Upper lobe of left lung (tissue), 4 donors: ENCODE results near the gene CDH26.

Experiments
- CTCF ChIP-seq, 6 experiments: fragments of 450-650 bp in 4 of 6; fragments of 200-600 bp in 2 of 6; sonication (generic) in 2 of 6; IDR thresholded peaks; one replicate each; pipeline ENCODE4 v1.5.1; 2016 to 2019; ENCODE audit warnings: antibody characterized with exemption in 6 of 6
- POLR2A ChIP-seq, 4 donors: fragments of 450-650 bp; IDR thresholded peaks; one replicate each; pipeline ENCODE4 v1.5.1; 2016 to 2017; ENCODE audit warnings: antibody characterized with exemption in 4 of 4, mild to moderate bottlenecking in 2 of 4
- POLR2AphosphoS5 ChIP-seq, 2 donors: sonication (generic); formaldehyde crosslinking; IDR thresholded peaks; one replicate each; pipeline ENCODE4 v1.5.1; 2017; ENCODE audit warnings: antibody characterized with exemption in 2 of 2

GRCh38 chr20:59942245-59942644 lies 16.0 kb upstream of the CDH26 start:
- TF ChIP-seq CTCF (IDR thresholded peaks at IDR 0.05) (no peak), POLR2AphosphoS5 (IDR thresholded peaks at IDR 0.05) (no peak), POLR2A (IDR thresholded peaks at IDR 0.05) (no peak)
